HEK293 (cell line): ENCODE results near the gene MAGI1.

Experiments used
- HOXA7 ChIP-seq: sonication (generic); formaldehyde crosslinking; IDR thresholded peaks from 2 replicates; pipeline ENCODE4 v1.8.1; 2022; ENCODE audit warnings: missing genetic modification reagents, borderline replicate concordance
- KLF17 ChIP-seq: fragments of 450-650 bp; formaldehyde crosslinking; IDR thresholded peaks from 2 replicates; pipeline ENCODE4 v1.5.1; 2016; ENCODE audit warnings: missing biosample characterization, missing genetic modification characterization
- KLF7 ChIP-seq: fragments of 450-650 bp; formaldehyde crosslinking; IDR thresholded peaks from 2 replicates; pipeline ENCODE4 v1.5.1; 2016; ENCODE audit warnings: missing biosample characterization, missing genetic modification characterization, borderline replicate concordance
- PBX3 ChIP-seq: sonication (generic); formaldehyde crosslinking; IDR thresholded peaks from 2 replicates; pipeline ENCODE4 v1.8.1; 2022; ENCODE audit warnings: mild to moderate bottlenecking, moderate library complexity, missing genetic modification reagents
- ZBTB1 ChIP-seq: fragments of 450-650 bp; formaldehyde crosslinking; IDR thresholded peaks from 2 replicates; pipeline ENCODE4 v1.5.1; 2016; ENCODE audit warnings: missing biosample characterization, missing genetic modification characterization
- ZBTB11 ChIP-seq: fragments of 450-650 bp; formaldehyde crosslinking; conservative IDR thresholded peaks from 2 replicates; pipeline ENCODE4 v1.5.1; 2016; ENCODE audit warnings: low read depth, missing biosample characterization, missing genetic modification characterization
- ZBTB17 ChIP-seq: fragments of 450-650 bp; formaldehyde crosslinking; IDR thresholded peaks from 2 replicates; pipeline ENCODE4 v1.5.1; 2016; ENCODE audit warnings: missing biosample characterization, missing genetic modification characterization
- ZEB2 ChIP-seq: fragments of 450-650 bp; formaldehyde crosslinking; IDR thresholded peaks from 2 replicates; pipeline ENCODE4 v1.5.1; 2016; ENCODE audit warnings: missing biosample characterization, missing genetic modification characterization
- ZFHX2 ChIP-seq: fragments of 450-650 bp; formaldehyde crosslinking; conservative IDR thresholded peaks from 2 replicates; pipeline ENCODE4 v1.5.1; 2016; ENCODE audit warnings: missing biosample characterization, missing genetic modification characterization
- ZFP41 ChIP-seq: fragments of 450-650 bp; formaldehyde crosslinking; IDR thresholded peaks from 2 replicates; pipeline ENCODE4 v1.5.1; 2016; ENCODE audit warnings: missing biosample characterization, missing genetic modification characterization, borderline replicate concordance
- ZFP69B ChIP-seq: fragments of 450-650 bp; formaldehyde crosslinking; IDR thresholded peaks from 2 replicates; pipeline ENCODE4 v1.5.1; 2016; ENCODE audit warnings: missing biosample characterization, missing genetic modification characterization
- ZNF132 ChIP-seq: fragments of 450-650 bp; formaldehyde crosslinking; IDR thresholded peaks from 2 replicates; pipeline ENCODE4 v1.5.1; 2017; ENCODE audit warnings: missing biosample characterization, missing genetic modification characterization, borderline replicate concordance
- ZNF138 ChIP-seq: fragments of 450-650 bp; formaldehyde crosslinking; IDR thresholded peaks from 2 replicates; pipeline ENCODE4 v1.5.1; 2016; ENCODE audit warnings: missing biosample characterization, missing genetic modification characterization, borderline replicate concordance
- ZNF175 ChIP-seq: fragments of 450-650 bp; formaldehyde crosslinking; IDR thresholded peaks from 2 replicates; pipeline ENCODE4 v1.5.1; 2016; ENCODE audit warnings: missing biosample characterization, missing genetic modification characterization
- ZNF19 ChIP-seq: fragments of 450-650 bp; formaldehyde crosslinking; IDR thresholded peaks from 2 replicates; pipeline ENCODE4; 2016; ENCODE audit warnings: missing biosample characterization, missing genetic modification characterization, low read depth
- ZNF221 ChIP-seq: fragments of 450-650 bp; formaldehyde crosslinking; IDR thresholded peaks from 2 replicates; pipeline ENCODE4 v1.5.1; 2017; ENCODE audit warnings: missing biosample characterization, missing genetic modification characterization, borderline replicate concordance
- ZNF274 ChIP-seq, 2 experiments: fragments of 200-500 bp in 1 of 2; fragments of 450-650 bp in 1 of 2; sonication (Bioruptor generic) in 1 of 2; formaldehyde crosslinking in 1 of 2; IDR thresholded peaks; 2 replicates each; pipeline versions ENCODE4 v1.5.1 to v1.6.1; 2014 to 2016; ENCODE audit warnings: borderline replicate concordance in 1 of 2, inconsistent platforms in 1 of 2, low read length in 1 of 2, missing biosample characterization in 1 of 2, missing genetic modification characterization in 1 of 2
- ZNF350 ChIP-seq: fragments of 450-650 bp; formaldehyde crosslinking; IDR thresholded peaks from 2 replicates; pipeline ENCODE4 v1.5.0; 2017; ENCODE audit warnings: missing biosample characterization, mild to moderate bottlenecking, missing genetic modification characterization
- ZNF433 ChIP-seq: fragments of 450-650 bp; formaldehyde crosslinking; IDR thresholded peaks from 2 replicates; pipeline ENCODE4 v1.5.1; 2016; ENCODE audit warnings: missing biosample characterization, missing genetic modification characterization, low read depth
- ZNF473 ChIP-seq: fragments of 450-650 bp; formaldehyde crosslinking; IDR thresholded peaks from 2 replicates; pipeline ENCODE4 v1.5.1; 2017; ENCODE audit warnings: missing biosample characterization, missing genetic modification characterization
- ZNF513 ChIP-seq: fragments of 450-650 bp; IDR thresholded peaks from 2 replicates; pipeline ENCODE4 v1.5.1; 2018; ENCODE audit warnings: missing biosample characterization, missing genetic modification characterization
- ZNF571 ChIP-seq: fragments of 450-650 bp; formaldehyde crosslinking; IDR thresholded peaks from 2 replicates; pipeline ENCODE4 v1.5.0; 2017; ENCODE audit warnings: missing biosample characterization, missing genetic modification characterization
- ZNF596 ChIP-seq: fragments of 450-650 bp; IDR thresholded peaks from 2 replicates; pipeline ENCODE4 v1.5.0; 2018; ENCODE audit warnings: missing biosample characterization, mild to moderate bottlenecking, missing genetic modification characterization, moderate library complexity
- ZNF610 ChIP-seq: fragments of 450-650 bp; formaldehyde crosslinking; IDR thresholded peaks from 2 replicates; pipeline ENCODE4 v1.5.1; 2016; ENCODE audit warnings: missing biosample characterization, missing genetic modification characterization, borderline replicate concordance
- ZNF623 ChIP-seq: fragments of 450-650 bp; formaldehyde crosslinking; IDR thresholded peaks from 2 replicates; pipeline ENCODE4 v1.5.1; 2016; ENCODE audit warnings: missing biosample characterization, missing genetic modification characterization
- ZNF660 ChIP-seq: fragments of 450-650 bp; IDR thresholded peaks from 2 replicates; pipeline ENCODE4 v1.5.1; 2018; ENCODE audit warnings: missing biosample characterization, mild to moderate bottlenecking, missing genetic modification characterization
- ZNF670 ChIP-seq: fragments of 450-650 bp; formaldehyde crosslinking; IDR thresholded peaks from 2 replicates; pipeline ENCODE4 v1.5.1; 2016; ENCODE audit warnings: missing biosample characterization, missing genetic modification characterization, low read depth
- ZNF692 ChIP-seq: fragments of 450-650 bp; formaldehyde crosslinking; IDR thresholded peaks from 2 replicates; pipeline ENCODE4 v1.5.1; 2016; ENCODE audit warnings: missing biosample characterization, missing genetic modification characterization
- ZSCAN4 ChIP-seq: fragments of 450-650 bp; formaldehyde crosslinking; IDR thresholded peaks from 2 replicates; pipeline ENCODE4 v1.5.1; 2017; ENCODE audit warnings: missing biosample characterization, missing genetic modification characterization
- ZXDB ChIP-seq: fragments of 450-650 bp; formaldehyde crosslinking; IDR thresholded peaks from 2 replicates; pipeline ENCODE4 v1.5.1; 2016; ENCODE audit warnings: missing biosample characterization, missing genetic modification characterization

The MAGI1 gene

GRCh38 chr3:65619451-65619881 is 419.3 kb downstream of the MAGI1 start (continued):
- TF ChIP-seq ZNF513 (tag by site-specific recombination) = no peak
- no peak for TF ChIP-seq PBX3 (CRISPR knock-in tag)
- no peak for TF ChIP-seq ZFP41 (tag by site-specific recombination)
- no peak for TF ChIP-seq ZNF19
- peak; percentile 84 for TF ChIP-seq ZBTB17 (tag by site-specific recombination)
- TF ChIP-seq ZSCAN4 (tag by site-specific recombination) = no peak
- no peak for TF ChIP-seq KLF7 (tag by site-specific recombination)
- TF ChIP-seq ZNF175 = no peak
- TF ChIP-seq ZNF660 (tag by site-specific recombination) = peak; percentile 74; the same call in 1 of the 2 replicates
- no peak for TF ChIP-seq ZNF623
- TF ChIP-seq HOXA7 = no peak
- no peak for TF ChIP-seq ZNF571 (tag by site-specific recombination)
- TF ChIP-seq ZNF274 (IDR thresholded peaks at IDR 0.05; ENCODE audit: low read length) = no peak
- TF ChIP-seq ZNF274 (tag by site-specific recombination; IDR thresholded peaks at IDR 0.05; ENCODE audit: borderline replicate concordance) = no peak
- TF ChIP-seq ZNF221 = no peak
- TF ChIP-seq ZNF433 = no peak
- no peak for TF ChIP-seq ZNF670 (tag by site-specific recombination)
- no peak for TF ChIP-seq ZNF596 (tag by site-specific recombination)
- peak; percentile 65; the same call in 1 of the 2 replicates for TF ChIP-seq ZBTB1 (tag by site-specific recombination)
- TF ChIP-seq ZNF473 (tag by site-specific recombination) = no peak
- peak; percentile 65; the same call in 1 of the 2 replicates for TF ChIP-seq ZEB2 (tag by site-specific recombination)
- no peak for TF ChIP-seq ZNF138 (tag by site-specific recombination)
- no peak for TF ChIP-seq ZNF132 (tag by site-specific recombination)
- TF ChIP-seq ZFP69B (tag by site-specific recombination) = no peak; the same call in 1 of the 2 replicates
- TF ChIP-seq ZFHX2 (tag by site-specific recombination) = no peak
- peak; percentile 43; the same call in 1 of the 2 replicates for TF ChIP-seq ZNF692
- no peak for TF ChIP-seq ZNF610 (tag by site-specific recombination)
- TF ChIP-seq KLF17 = no peak
- TF ChIP-seq ZBTB11 (tag by site-specific recombination) = peak; percentile 97
- TF ChIP-seq ZXDB (tag by site-specific recombination) = peak; percentile 48; the same call in 1 of the 2 replicates
- TF ChIP-seq ZNF350 (tag by site-specific recombination) = no peak
